WERI-Rb-1 (cell line): ENCODE measurements around the gene MMP7.

ENCODE experiments used
- DNase-seq: peaks from one replicate; pipeline ENCODE4 v3.0.0-alpha.2; 2020
- H3K27ac ChIP-seq: fragments of 250-450 bp; sonication (Bioruptor Pico); 2 replicates; pipeline ENCODE4 v1.5.1; 2020; ENCODE audit warnings: mild to moderate bottlenecking, moderate library complexity
- H3K27me3 ChIP-seq: fragments of 250-450 bp; sonication (Bioruptor Pico); 2 replicates; pipeline ENCODE4 v1.5.1; 2021; ENCODE audit warnings: mild to moderate bottlenecking, low read depth, moderate library complexity; ENCODE audit not compliant: insufficient read depth, severe bottlenecking
- H3K36me3 ChIP-seq: fragments of 250-450 bp; sonication (Bioruptor Pico); 2 replicates; pipeline ENCODE4 v1.5.1; 2020; ENCODE audit warnings: mild to moderate bottlenecking, moderate library complexity
- H3K4me3 ChIP-seq: 2 replicates; pipeline ENCODE4 v1.5.1; 2011; ENCODE audit warnings: low read depth, mild to moderate bottlenecking, control low read depth, low read length
- H3K9me3 ChIP-seq: fragments of 250-450 bp; sonication (Bioruptor Pico); 2 replicates; pipeline ENCODE4 v1.5.1; 2021; ENCODE audit warnings: mild to moderate bottlenecking, moderate library complexity; ENCODE audit not compliant: severe bottlenecking
- TF ChIP-seq, protein P1 (sequence below): IDR thresholded peaks from 2 replicates; pipeline ENCODE4 v1.5.1; 2011; ENCODE audit warnings: low read depth, mild to moderate bottlenecking, control low read depth, inconsistent platforms, low read length

MMP7 gene

DNA sequence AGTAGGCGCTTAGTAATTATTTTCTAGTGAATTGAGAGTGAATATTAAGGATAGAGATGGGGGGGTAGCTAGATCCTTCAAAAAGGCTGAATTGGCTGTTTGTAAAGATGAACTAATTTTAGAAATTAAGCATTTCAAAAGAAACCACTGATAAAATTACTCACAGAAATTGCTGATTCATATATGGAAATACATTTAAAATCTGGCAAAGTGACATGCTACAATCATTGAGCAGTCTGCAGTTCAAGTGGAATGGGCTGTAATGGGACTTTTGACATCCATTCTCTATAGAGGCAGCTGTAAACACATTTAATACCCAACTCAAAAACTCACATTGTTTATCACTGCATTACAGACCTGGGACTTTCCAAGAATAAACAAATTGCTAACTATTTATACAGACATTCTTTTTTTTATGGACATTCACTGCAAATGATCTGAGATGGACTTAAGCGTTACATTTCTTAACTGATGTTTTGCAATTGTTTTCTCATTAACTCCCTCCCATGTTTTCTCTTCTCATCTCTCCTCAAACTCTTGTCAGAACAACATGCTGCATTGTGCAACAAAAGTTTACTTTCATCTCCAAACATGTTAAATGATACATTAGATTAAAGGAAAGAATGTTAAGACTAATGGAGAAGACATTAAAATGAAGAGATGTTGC lies 42.1 kb upstream of the MMP7 start:
- Histone ChIP-seq H3K36me3 (no peaks in the 10 kb centered on the region), H3K9me3 (peaks cover 6% of the 10 kb centered on the region), H3K4me3 (no peak overlapping the region), H3K27ac (no peak overlapping the region), H3K27me3 (no peaks in the 10 kb centered on the region)
- TF ChIP-seq, protein P1, sequence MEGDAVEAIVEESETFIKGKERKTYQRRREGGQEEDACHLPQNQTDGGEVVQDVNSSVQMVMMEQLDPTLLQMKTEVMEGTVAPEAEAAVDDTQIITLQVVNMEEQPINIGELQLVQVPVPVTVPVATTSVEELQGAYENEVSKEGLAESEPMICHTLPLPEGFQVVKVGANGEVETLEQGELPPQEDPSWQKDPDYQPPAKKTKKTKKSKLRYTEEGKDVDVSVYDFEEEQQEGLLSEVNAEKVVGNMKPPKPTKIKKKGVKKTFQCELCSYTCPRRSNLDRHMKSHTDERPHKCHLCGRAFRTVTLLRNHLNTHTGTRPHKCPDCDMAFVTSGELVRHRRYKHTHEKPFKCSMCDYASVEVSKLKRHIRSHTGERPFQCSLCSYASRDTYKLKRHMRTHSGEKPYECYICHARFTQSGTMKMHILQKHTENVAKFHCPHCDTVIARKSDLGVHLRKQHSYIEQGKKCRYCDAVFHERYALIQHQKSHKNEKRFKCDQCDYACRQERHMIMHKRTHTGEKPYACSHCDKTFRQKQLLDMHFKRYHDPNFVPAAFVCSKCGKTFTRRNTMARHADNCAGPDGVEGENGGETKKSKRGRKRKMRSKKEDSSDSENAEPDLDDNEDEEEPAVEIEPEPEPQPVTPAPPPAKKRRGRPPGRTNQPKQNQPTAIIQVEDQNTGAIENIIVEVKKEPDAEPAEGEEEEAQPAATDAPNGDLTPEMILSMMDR: no peak
- no peak for DNase-seq

DNA sequence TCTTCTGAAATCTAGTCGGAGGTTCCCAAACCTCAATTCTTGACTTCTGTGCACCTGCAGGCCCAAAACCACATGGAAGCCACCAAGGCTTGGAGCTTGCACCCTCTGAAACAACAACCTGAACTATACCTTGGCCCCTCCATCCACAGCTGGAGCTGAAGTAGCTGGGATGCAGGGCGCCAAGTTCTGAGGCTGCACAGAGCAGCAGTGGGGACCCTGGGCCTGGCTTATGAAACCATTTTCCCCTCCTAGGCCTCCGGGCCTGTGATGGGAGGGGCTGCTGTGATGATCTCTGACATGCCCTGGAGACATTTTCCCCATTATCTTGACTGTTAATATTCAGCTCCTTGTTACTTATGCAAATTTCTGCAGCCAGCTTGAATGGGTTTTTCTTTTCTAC lies 38.3 kb upstream of the MMP7 start:
- no peak for DNase-seq
- no peaks in the 10 kb centered on the region for H3K36me3 ChIP-seq
- H3K4me3 ChIP-seq: no peak overlapping the region
- no peaks in the 10 kb centered on the region for H3K27me3 ChIP-seq
- TF ChIP-seq, protein P1: no peak
- peaks cover 6% of the 10 kb centered on the region for H3K9me3 ChIP-seq
- H3K27ac ChIP-seq: no peak overlapping the region

DNA sequence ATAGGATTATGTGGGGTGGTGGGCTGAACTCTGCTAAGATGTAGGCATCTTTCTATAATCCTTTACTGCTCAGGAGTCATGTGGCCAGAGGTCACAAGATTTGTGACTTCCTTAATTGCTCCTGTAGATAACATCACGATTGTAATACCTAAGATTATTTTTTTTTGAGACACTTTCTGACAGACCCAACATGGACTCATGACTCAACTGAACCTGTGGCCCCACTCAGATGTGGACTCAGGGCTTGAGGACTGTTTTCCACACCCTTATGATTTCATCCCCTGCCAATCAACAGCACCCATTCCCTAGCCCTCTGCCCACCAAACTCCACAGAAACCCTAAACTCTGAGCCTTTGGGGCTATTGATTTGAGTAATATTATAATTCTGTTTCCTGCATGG lies 35.6 kb upstream of the MMP7 start:
- no peak for DNase-seq

DNA sequence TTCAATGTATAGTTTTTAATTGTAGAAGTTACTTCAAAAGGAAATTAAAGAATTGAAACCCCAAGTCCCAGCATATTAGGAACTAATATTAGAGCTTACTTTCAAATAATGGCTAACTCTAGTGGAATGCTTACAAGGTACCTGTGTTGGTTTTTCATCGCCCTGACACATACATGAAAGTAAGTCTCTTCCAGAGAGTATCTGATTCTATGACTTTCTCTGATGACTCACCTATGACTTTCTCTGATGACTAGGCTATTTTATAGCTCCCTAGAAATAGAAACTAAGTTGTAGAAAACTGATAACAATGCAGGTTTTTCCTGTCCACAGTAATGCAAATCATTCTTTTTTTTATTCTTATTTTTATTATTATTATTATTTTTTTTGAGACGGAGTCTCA lies 33.6 kb upstream of the MMP7 start:
- no peak for DNase-seq
- no peak overlapping the region for H3K27ac ChIP-seq

More for the DNA sequence above, 35.6 kb upstream of the MMP7 start:
- no peak overlapping the region for H3K27ac ChIP-seq
- H3K27me3 ChIP-seq: no peaks in the 10 kb centered on the region
- H3K4me3 ChIP-seq: no peak overlapping the region
- TF ChIP-seq, protein P1: no peak
- peaks cover 6% of the 10 kb centered on the region for H3K9me3 ChIP-seq
- no peaks in the 10 kb centered on the region for H3K36me3 ChIP-seq

DNA sequence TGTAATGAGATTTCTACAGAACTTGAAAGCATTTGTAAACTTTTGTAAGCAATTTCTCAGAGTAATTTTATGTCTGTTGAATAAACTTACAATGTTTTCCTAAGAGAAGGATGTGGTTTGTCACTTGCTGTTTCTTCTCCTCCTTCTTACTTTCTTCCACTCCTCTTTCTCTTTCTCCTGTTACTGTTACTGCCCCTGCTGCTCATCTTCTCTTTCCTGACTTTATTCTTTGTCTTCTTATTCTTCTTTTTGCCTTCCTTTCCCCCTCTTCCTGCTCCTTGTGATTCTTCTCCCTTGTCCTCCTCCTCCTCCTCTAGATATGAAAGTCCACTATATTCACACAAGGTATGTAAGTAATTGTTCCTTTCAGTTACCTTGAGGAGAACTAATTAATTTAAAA lies 31.1 kb upstream of the MMP7 start:
- DNase-seq: no peak
- H3K4me3 ChIP-seq: no peak overlapping the region
- no peak overlapping the region for H3K27ac ChIP-seq

More for the DNA sequence above, 33.6 kb upstream of the MMP7 start:
- H3K27me3 ChIP-seq: no peaks in the 10 kb centered on the region
- no peaks in the 10 kb centered on the region for H3K36me3 ChIP-seq
- TF ChIP-seq, protein P1: no peak
- H3K4me3 ChIP-seq: no peak overlapping the region
- peaks cover 5% of the 10 kb centered on the region for H3K9me3 ChIP-seq

More for the DNA sequence above, 31.1 kb upstream of the MMP7 start:
- Histone ChIP-seq H3K27me3 (no peaks in the 10 kb centered on the region), H3K9me3 (no peaks in the 10 kb centered on the region), H3K36me3 (no peaks in the 10 kb centered on the region)
- TF ChIP-seq, protein P1: no peak
